Measurements from ENCODE around the gene CDC42BPG. TPM values are rescaled to one million over a fixed set of nuclear protein-coding genes. Genes with fewer than 3 reads are reported as not detected.

The CDC42BPG gene
- total and polyA plus RNA-seq, 2 of the 8 experiments (the other 6 are each of a cell fraction or from before 2014, with no cell fraction given), result 3.7 to 10.6 TPM

DNA sequence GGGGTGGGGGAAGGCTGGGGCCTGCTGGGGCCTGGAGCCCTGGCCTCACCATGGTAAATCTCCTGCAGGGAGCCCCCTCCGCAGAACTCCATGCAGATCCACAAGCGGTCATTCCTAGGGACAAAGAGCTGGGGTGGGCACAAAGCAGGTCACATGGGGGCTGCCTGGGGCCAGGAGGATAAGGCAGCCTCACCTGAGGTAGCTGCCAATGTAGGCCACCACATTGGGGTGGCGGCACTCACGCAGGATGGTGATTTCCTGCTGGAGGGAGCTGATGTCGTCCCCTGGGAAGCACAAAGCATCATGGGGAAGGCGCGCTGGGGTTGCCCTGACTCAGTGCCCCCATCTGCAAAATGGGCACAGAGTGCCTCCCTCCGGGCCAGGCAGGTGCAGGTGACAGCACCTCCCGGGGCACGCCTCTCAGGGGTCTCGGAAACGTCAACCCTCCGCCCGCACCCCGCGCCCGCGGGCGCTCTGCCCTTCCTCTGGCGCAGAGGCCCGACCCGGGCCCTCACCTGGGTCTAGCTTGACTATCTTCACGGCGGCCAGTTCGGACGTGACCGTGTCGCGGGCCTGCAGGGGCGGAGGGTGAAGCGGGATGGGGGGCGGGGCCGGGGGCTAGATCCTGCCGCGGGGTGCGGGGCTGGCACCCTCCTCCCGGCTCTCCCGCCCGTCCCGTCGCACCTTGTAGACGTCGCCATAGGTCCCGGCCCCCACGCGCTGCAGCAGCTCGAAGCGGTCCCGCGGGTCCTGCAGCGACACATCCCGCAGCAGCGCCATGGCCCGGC lies 41.9 kb downstream of the CDC42BPG start:
- 21% methylated on average over 31 of the region's 54 CpGs; no CpG with 5 or more reads in 1 of the 2 experiments for WGBS, 2 experiments (ENCODE audit: extremely low coverage in 1 of 2, insufficient coverage in 1 of 2, insufficient read length in 1 of 2, insufficient replicate concordance in 2 of 2, low coverage in 1 of 2, low lambda C conversion rate in 2 of 2, missing lambda C conversion rate in 1 of 2)
- Histone ChIP-seq H3K18ac (ENCODE audit: extremely low read depth, low read length) (no peak overlapping the region), H3K4me3 (ENCODE audit: extremely low read depth in 1 of 4, insufficient read depth in 2 of 4, low read depth in 3 of 4, low read length in 4 of 4) (peak overlapping the region; percentile 38 to 71 (median 46)), H2BK12ac (ENCODE audit: low read depth, low read length) (no peak overlapping the region), H4K5ac (ENCODE audit: insufficient read length, low read depth, low read length) (no peak overlapping the region), H3K4ac (replicated peaks; ENCODE audit: insufficient read length, low read depth, low read length) (no peak overlapping the region), H2BK5ac (ENCODE audit: low read depth, low read length) (no peak overlapping the region), H4K20me1 (replicated peaks in 1 of 2; ENCODE audit: control insufficient read depth in 1 of 2, insufficient read depth in 2 of 2, low read length in 2 of 2) (peaks cover 0 to 6% of the 10 kb centered on the region in 2 experiments), H2BK120ac (replicated peaks; ENCODE audit: low read depth, low read length) (no peak overlapping the region), H3K79me1 (ENCODE audit: low read depth, low read length) (no peaks in the 10 kb centered on the region; the same call in 1 of the 2 replicates), H3K4me2 (ENCODE audit: insufficient read depth in 1 of 2, low read depth in 2 of 2, low read length in 2 of 2) (peak overlapping the region; percentile 72 to 90), H3K23ac (ENCODE audit: insufficient read length) (no peak overlapping the region), H3K14ac (ENCODE audit: insufficient read length) (no peak overlapping the region), H3K56ac (replicated peaks; ENCODE audit: insufficient read length, low read depth, low read length) (no peak overlapping the region), H3K27ac (ENCODE audit: low read depth, low read length) (no peak overlapping the region), H2AFZ (ENCODE audit: low read length) (no peak overlapping the region), H3K23me2 (ENCODE audit: low read depth, low read length) (peaks cover 8% of the 10 kb centered on the region; the same call in 1 of the 2 replicates), H3K9ac (replicated peaks in 1 of 4; ENCODE audit: extremely low read depth in 1 of 4, low read depth in 3 of 4, low read length in 3 of 4) (peak overlapping the region in 2 of 4 experiments; percentile 25 to 47; a peak in 2 of 7 replicates), H3K9me3 (ENCODE audit: insufficient read depth in 2 of 2, low read depth in 1 of 2, low read length in 1 of 2) (no peaks in the 10 kb centered on the region), H3K36me3 (ENCODE audit: control insufficient read depth in 2 of 4, insufficient read depth in 4 of 4, low read length in 3 of 4) (peaks cover 7 to 14% (median 9%) of the 10 kb centered on the region in 4 experiments; a peak in 6 of 8 replicates), H2BK20ac (ENCODE audit: low read length) (no peak overlapping the region), H4K91ac (replicated peaks; ENCODE audit: insufficient read length, low read length) (no peak overlapping the region), H3K4me1 (replicated peaks in 1 of 4; ENCODE audit: control insufficient read depth in 3 of 4, insufficient read depth in 4 of 4, low read length in 3 of 4) (peaks cover 0 to 14% (median 5%) of the 10 kb centered on the region in 4 experiments; a peak in 5 of 7 replicates), H3K79me2 (ENCODE audit: control insufficient read depth in 1 of 2, insufficient read depth in 2 of 2, low read length in 2 of 2) (no peaks in the 10 kb centered on the region), H4K8ac (ENCODE audit: extremely low read depth, insufficient read depth, low read length) (peak overlapping the region; percentile 86; the same call in 1 of the 2 replicates), H2BK15ac (ENCODE audit: low read length) (no peak overlapping the region), H2AK5ac (ENCODE audit: low read depth, low read length) (no peak overlapping the region), H3K27me3 (replicated peaks in 1 of 4; ENCODE audit: control insufficient read depth in 3 of 4, extremely low read depth in 1 of 4, insufficient read depth in 3 of 4, low read length in 3 of 4) (no peaks in the 10 kb centered on the region)
- POLR2A ChIA-PET (ENCODE audit: partially characterized antibody), result interaction anchor here (0.7 to 1.6 kb wide), 6 partner anchors 9 to 312 kb away, joined by 3 to 5 read pairs (median 3); no protein-coding TSS in a partner anchor
- CTCF ChIA-PET (ENCODE audit: partially characterized antibody), result interaction anchor here (1.0 to 2.4 kb wide), 4 partner anchors 14 to 46 kb away, joined by 4 to 18 read pairs (median 5); no protein-coding TSS in a partner anchor
- no peak for TF ChIP-seq CEBPB (IDR thresholded peaks at IDR 0.05; ENCODE audit: low read depth, low read length)
- TF ChIP-seq PHF8 (conservative IDR thresholded peaks at IDR 0.05; ENCODE audit: low read depth, low read length), result 0 out of 2 replicates have a peak, but pooled peaks have one; percentile 22
- peak; percentile 58 for TF ChIP-seq KDM4A (IDR thresholded peaks at IDR 0.05; ENCODE audit: low read depth, low read length, severe bottlenecking)
- peak in 1 of 2 experiments; percentile 74; a peak in 2 of 4 replicates for TF ChIP-seq HDAC2 (IDR thresholded peaks at IDR 0.05; ENCODE audit: borderline replicate concordance in 1 of 2, low read depth in 2 of 2, low read length in 2 of 2)
- TF ChIP-seq RBBP5 (IDR thresholded peaks at IDR 0.05; ENCODE audit: borderline replicate concordance, low read depth, low read length), result 0 out of 2 replicates have a peak, but pooled peaks have one; percentile 8
- TF ChIP-seq CREB1 (IDR thresholded peaks at IDR 0.05), result peak; percentile 79
- peak; percentile 93 for TF ChIP-seq KDM1A (IDR thresholded peaks at IDR 0.05; ENCODE audit: borderline replicate concordance, low read length)
- TF ChIP-seq JUN (IDR thresholded peaks at IDR 0.05; ENCODE audit: low read depth, low read length), result no peak
- FAIRE-seq (no peak), DNase-seq (ENCODE audit: low read depth in 1 of 2, low spot score in 2 of 2) (peak in 1 of 2 experiments; percentile 70)
